GM21619 (cell line): Measurements from ENCODE around the gene TAS1R3.

Experiments
- ATAC-seq: cut with Tn5 transposase; IDR thresholded peaks from one replicate; pipeline ENCODE4 v1.9.1; 2021; ENCODE audit not compliant: unreplicated experiment

Gene TAS1R3

GRCh38 chr1:1294250-1294890 is 36.7 kb upstream of the TAS1R3 start:
- ATAC-seq = no peak

- no peak for ATAC-seq
Measured at GRCh38 chr1:1295154-1295923, 35.7 kb upstream of the TAS1R3 start.

DNA sequence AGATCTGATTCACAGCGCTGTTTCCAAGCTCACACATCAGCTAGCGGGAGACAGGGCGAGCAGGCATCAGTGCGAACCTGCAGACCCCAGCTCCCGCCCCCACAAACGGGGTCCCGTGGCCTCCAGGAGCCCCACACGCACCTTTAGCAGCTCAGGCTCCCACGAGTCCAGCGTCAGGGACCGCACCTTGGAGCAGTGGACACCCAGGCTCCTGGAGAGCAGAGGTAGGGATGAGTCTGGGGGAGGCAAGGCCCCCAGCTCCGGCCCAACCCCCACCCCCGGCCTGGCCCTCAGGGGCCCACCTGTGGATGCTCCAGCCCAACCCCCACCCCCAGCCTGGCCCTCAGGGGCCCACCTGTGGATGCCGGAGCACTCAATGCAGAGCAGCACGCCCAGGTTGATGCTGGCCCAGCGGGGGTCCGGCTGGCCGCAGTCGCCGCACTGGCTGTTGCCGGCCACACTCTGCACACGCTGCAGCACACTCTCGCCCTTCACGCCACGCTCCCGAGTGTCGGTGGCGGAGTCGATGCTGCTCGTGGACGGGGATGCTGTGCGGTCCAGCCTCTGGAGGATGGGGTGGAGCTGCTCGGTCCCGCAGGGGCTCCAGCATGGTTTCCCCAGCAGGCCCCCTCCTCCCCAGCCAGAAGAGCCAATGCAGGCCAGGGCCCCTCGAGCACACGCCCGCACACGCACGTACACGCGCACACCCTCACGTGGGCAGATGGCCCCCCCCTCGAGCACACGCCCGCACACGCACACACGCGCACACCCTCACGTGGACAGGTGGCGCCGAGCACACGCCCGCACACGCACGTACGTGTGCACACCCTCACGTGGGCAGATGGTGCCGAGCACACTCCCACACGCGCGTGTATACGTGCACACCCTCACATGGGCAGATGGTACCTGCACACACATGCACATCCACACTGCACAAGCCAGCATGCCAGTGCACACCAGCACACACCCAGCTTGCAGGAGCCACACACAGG is 34.7 kb upstream of the TAS1R3 start:
- ATAC-seq = no peak

- ATAC-seq = no peak
Measured at GRCh38 chr1:1297802-1298424, 33.2 kb upstream of the TAS1R3 start.

GRCh38 chr1:1298861-1299685 is 32.0 kb upstream of the TAS1R3 start:
- no peak for ATAC-seq

GRCh38 chr1:1299686-1300351 is 31.3 kb upstream of the TAS1R3 start:
- ATAC-seq = no peak

DNA sequence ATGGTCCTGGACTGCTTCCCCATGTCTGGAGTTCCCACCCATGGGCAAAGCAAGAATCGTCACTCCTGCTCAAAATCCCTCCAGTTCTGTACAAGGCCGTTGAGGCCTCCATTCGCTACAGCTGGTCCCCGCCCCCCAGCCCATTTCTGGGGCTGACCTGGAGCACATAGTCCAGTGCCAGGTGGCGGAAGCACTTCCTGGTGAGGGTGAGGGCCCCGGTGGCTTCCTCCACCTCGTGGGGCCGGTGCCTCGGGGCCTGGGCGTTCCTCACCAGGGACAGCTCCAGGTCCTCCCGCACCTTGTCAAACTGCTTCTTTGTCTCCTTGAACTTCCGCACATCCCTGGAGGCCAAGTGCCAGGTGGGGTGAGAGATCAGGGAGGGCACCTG is 30.7 kb upstream of the TAS1R3 start:
- no peak for ATAC-seq

GRCh38 chr1:1302006-1302430 is 29.1 kb upstream of the TAS1R3 start:
- no peak for ATAC-seq

DNA sequence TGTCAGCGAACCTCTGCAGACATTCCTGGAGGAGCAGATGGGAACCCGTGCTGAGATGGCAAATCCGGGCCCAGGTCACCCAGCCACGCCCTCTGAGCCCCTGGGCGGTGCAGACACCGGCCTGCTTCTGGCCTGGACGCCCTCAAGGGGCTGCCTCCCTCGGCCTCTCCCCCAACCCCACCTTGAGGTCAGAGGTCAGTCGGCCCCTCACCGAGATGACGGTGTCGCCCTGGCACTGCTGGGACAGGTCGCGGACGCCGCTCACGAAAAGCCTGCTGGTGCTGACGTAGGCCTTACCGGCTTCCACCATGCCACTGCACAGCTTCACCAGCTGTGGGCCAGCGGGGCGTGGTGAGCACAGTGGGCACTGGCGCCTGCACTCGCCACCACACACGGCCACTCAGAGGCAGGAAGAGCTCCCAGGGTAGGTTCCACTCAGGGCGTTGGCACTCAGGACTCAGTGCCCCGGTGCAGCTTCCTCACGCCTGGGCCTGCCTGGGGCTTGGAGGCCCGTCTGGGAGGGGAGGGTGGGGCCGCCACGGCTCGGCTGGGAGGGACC is 28.1 kb upstream of the TAS1R3 start:
- ATAC-seq = no peak

GRCh38 chr1:1303736-1304135 is 27.3 kb upstream of the TAS1R3 start:
- ATAC-seq = no peak

DNA sequence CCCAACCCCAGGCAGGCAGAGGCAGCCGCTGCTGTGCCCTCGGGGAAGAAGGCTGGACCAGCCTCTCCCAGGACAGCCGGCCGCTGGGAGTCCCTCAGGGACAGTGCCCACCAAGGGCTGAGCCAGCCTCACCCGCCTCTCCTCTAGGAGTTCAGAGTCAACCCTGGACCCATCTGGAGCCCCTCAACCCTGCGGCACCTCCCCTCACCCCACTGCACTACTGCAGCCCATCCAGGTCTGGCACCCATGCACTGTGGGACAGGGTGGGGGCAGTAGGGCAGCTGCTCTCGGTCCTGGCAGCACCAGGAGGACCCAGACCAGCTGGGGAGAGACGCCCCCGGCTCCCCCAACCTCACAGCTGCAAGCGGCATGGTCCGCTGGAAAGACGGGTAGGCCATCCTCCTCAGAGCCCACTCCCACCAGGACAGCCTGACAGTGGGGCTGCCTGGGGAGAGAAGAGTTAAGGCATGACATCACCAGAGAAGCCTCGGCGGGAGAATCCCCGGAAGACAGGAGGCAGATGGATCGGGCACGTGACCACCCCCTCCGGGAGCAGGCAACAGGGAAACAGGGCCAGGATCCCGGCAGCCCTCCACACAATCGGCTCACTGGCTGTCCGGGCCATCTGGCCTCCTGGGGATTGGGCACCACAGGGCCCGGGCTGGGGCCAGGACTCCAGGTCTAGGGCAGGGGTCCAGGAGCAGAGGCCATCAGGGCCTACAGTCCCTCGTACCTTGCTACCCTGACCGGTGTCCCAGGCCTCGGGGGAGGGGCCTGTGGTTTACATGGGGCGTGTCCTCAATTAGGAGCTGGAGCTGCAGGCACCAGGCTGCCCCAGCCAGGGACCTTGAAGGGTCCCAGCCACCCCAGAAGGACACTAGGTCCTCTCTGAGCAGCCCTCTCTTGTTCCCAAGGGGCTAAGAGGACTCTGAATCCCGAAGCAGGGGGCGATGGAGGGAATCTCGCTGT is 26.5 kb upstream of the TAS1R3 start:
- ATAC-seq = no peak

GRCh38 chr1:1305300-1306069 is 25.6 kb upstream of the TAS1R3 start:
- no peak for ATAC-seq

DNA sequence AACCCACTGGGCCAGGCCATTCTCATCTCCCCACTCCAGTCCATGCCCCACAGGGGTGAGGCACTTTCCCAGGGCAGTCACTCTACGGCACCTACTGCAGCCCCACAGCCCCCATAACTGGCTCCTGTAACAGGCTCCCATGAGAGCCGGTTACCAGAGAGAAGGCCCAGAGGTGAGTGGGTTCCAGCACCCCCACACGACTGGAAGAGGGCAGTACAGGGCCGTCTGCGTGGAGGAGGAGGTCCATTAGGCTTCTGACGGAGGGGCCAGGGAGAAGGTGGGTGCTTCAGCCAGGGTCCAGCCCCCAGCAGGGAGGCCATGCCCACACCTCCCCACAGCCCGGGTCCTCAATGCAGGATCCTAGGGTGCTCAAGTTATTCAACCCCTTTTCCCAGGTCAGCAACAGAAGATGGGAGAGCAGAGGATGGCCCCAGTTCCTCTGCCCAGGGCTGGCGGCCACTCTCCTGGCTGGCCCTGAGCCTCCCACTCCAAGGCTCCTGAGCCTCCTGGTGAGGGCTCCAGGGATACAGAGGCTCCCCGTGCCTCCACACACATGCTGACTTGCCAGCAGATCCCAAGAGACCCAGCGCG is 24.9 kb upstream of the TAS1R3 start:
- no peak for ATAC-seq

DNA sequence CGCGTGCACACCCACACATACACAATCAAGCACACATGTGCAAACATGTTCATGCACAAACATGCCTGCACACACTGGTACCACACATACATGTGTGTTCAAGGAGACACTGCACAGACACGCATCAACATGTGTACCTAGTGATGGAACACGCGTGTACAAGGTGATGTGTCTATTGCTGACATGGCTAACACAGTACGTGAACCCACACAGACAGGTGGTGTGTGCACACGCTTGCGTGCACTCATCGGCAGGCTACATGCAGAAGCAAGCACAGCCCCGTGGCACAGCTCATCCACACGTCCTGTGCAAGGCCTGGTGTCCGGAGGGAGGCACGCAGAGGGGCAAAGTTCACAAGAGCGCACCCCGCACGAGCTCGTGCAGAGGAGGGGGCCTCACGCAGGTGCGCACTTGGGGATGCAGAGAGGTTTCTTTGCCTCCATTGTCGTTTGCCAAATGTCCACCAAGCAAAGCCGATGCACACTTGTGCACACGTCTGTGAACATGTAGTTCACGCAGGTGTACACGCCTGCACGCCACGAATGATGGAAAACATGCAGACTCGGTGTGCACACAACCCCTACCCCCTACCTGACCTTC is 24.3 kb upstream of the TAS1R3 start:
- ATAC-seq = no peak

- peak; percentile 3 for ATAC-seq
Measured at GRCh38 chr1:1307261-1307922, 23.7 kb upstream of the TAS1R3 start.
